ENCODE results near the gene NTPCR.

Gene NTPCR

DNA sequence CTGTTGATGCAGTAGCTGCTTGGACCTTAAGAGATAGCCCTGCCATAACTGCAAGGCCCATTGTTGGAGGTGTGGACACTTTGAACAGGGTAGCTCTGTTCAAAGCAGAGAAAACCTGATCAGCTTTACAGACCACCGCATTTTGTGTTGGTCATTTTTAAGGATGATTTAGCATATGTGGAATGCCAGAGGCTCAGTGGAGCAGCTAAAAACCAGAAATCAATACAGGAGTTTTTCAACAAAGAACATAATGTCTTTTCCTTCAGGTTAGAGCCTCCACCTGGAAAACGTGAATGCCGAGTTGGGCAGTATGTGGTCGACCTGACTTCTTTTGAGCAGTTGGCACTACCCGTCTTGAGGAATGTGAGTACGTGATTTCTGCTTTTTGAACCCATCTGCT is 5.7 kb downstream of the NTPCR start:
- in situ Hi-C loops (cut with MboI; ENCODE audit: low sequenced_read_pairs): no loop called here

DNA sequence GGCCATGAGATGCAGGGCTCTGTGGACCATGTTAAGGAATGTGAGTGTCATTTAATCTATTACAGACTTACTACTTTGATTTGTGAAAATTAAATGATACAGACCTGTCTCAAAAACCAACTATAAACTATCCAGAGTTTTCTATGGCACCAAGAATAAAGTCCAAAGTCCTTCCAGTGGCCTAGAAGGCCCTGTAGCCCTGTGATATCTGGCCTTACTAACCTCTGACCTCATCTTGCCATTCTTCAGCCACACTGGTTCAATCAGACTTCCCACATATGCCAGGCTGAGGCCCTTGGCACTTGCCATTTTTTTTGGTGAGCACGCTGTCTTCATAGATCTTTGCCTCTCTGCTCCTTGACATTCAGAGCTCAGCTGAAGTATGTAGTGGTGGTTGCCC is 7.7 kb downstream of the NTPCR start:
- in situ Hi-C loops (cut with MboI; ENCODE audit: low sequenced_read_pairs): no loop called here

GRCh38 chr1:232962761-232963745 is 12.6 kb downstream of the NTPCR start:
- in situ Hi-C loops (cut with MboI; ENCODE audit: low sequenced_read_pairs): no loop called here

GRCh38 chr1:232964601-232965000 is 14.2 kb downstream of the NTPCR start:
- in situ Hi-C loops (cut with MboI; ENCODE audit: low sequenced_read_pairs): no loop called here

- in situ Hi-C loops (cut with MboI; ENCODE audit: low sequenced_read_pairs): no loop called here
Observed at GRCh38 chr1:232965124-232965911, 14.9 kb downstream of the NTPCR start.

GRCh38 chr1:232965912-232966217 is 15.5 kb downstream of the NTPCR start:
- in situ Hi-C loops (cut with MboI; ENCODE audit: low sequenced_read_pairs): no loop called here

- in situ Hi-C loops (cut with MboI; ENCODE audit: low sequenced_read_pairs): no loop called here
Observed at GRCh38 chr1:232966663-232967062, 16.3 kb downstream of the NTPCR start.

DNA sequence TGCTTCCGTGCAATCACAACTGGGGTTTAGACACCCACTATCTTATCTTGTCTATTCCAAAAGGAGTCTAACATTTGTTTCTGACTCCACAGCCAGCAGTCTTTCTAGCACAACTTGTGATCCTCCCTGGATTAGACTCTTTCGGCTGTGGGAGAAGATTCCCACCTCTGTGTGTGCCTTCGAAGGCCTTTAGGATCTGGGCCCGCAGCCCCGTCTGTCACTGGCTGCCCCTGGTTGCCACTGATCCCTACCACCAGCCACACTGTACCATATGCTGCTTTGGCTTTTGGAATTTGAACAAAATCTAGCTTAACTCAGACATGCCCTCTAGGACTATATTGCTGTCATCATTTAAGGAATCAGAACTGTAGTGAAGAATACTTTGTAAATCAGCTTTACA is 18.0 kb downstream of the NTPCR start:
- in situ Hi-C loops (cut with MboI; ENCODE audit: low sequenced_read_pairs): no loop called here

- in situ Hi-C loops (cut with MboI; ENCODE audit: low sequenced_read_pairs): no loop called here
Observed at GRCh38 chr1:232968965-232969364, 18.6 kb downstream of the NTPCR start.

DNA sequence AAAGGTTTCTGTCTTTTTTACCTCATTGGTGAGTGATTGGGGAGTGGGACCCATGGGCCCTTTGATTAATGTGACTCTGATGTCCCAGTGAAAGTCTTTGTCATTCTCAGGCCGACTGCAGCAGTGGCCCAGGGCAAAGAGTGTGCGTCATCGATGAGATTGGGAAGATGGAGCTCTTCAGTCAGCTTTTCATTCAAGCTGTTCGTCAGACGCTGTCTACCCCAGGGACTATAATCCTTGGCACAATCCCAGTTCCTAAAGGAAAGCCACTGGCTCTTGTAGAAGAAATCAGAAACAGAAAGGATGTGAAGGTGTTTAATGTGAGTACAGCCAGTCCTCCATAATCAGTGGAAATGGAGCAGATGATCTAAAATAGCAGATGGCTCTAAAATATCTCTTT is 19.4 kb downstream of the NTPCR start:
- in situ Hi-C loops (cut with MboI; ENCODE audit: low sequenced_read_pairs): no loop called here

GRCh38 chr1:232970508-232970907 is 20.1 kb downstream of the NTPCR start:
- in situ Hi-C loops (cut with MboI; ENCODE audit: low sequenced_read_pairs): no loop called here

- in situ Hi-C loops (cut with MboI; ENCODE audit: low sequenced_read_pairs): no loop called here
Observed at GRCh38 chr1:232973652-232974611, 23.5 kb downstream of the NTPCR start.

GRCh38 chr1:232974971-232975370 is 24.6 kb downstream of the NTPCR start:
- in situ Hi-C loops (cut with MboI; ENCODE audit: low sequenced_read_pairs): no loop called here

- in situ Hi-C loops (cut with MboI; ENCODE audit: low sequenced_read_pairs): no loop called here
Observed at GRCh38 chr1:232978091-232978634, 27.8 kb downstream of the NTPCR start.

DNA sequence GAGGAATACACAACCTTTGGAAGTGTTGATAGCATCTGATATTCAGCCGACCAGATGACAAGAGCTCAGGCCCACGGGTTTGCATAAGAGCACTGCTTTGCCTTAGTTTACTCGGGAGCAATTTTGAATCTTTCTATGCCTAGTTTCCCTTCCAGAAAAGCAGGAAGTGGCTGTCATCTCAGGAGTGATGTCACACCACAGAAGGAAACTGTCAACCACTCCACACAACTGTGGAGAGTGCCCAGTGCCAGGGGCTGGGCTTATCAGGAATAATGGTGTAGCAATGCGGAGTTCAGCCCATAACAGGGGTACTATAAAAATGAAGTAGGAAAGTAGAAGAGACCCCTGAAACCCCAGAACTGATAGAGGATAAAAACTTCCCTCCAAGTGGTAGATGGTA is 28.4 kb downstream of the NTPCR start:
- in situ Hi-C loops (cut with MboI; ENCODE audit: low sequenced_read_pairs): no loop called here

DNA sequence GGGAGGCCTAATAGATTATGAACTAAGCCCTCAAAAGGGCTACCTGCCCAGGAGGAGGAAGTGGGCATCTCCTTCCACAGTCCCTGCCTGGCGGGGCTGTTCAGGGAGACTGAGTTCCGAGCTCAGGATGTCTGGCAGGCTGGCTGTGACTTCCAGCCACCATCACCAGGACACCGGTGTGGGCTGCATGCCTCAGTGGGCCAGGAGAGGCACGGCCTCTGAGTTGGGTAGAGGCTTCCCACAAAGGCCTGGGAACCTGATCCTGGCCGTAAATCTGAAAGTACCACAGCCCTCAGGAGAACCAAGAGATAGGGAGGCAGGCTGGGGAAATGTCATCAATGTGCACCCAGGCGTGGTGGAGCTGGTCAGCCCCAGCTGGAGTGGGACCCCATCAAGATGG is 29.1 kb downstream of the NTPCR start:
- in situ Hi-C loops (cut with MboI; ENCODE audit: low sequenced_read_pairs): no loop called here

DNA sequence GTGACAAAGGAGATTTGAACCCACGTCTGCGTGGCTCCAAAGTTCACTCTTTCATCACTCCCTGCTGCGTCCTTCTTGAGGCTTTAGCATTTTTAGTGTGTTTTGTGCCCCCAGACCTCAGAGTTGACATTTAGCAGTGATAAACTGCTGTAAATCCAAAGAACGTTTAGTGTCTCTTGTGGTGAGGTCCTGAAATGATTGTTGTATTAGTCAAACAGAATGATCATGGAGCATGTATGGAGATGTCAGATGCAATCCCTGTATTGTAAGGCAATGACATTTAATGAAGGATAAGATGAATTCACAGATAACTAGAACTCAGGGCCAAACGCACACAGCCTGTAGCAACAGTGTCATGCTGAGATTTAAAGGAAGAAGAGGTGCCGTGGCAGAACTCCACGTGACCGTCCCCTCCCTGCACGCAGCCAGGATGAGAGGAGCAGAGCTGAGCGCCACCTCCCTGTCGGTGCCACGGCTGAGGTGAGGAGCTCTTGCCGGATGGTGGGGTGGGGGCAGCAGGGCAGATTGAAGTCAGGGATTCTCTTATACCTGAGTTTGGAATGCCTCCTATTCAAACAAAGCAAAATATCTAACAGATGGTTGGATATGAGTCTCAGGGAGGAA is 30.1 kb downstream of the NTPCR start:
- in situ Hi-C loops (cut with MboI; ENCODE audit: low sequenced_read_pairs): no loop called here

- in situ Hi-C loops (cut with MboI; ENCODE audit: low sequenced_read_pairs): no loop called here
Observed at GRCh38 chr1:232980986-232981560, 30.7 kb downstream of the NTPCR start.

DNA sequence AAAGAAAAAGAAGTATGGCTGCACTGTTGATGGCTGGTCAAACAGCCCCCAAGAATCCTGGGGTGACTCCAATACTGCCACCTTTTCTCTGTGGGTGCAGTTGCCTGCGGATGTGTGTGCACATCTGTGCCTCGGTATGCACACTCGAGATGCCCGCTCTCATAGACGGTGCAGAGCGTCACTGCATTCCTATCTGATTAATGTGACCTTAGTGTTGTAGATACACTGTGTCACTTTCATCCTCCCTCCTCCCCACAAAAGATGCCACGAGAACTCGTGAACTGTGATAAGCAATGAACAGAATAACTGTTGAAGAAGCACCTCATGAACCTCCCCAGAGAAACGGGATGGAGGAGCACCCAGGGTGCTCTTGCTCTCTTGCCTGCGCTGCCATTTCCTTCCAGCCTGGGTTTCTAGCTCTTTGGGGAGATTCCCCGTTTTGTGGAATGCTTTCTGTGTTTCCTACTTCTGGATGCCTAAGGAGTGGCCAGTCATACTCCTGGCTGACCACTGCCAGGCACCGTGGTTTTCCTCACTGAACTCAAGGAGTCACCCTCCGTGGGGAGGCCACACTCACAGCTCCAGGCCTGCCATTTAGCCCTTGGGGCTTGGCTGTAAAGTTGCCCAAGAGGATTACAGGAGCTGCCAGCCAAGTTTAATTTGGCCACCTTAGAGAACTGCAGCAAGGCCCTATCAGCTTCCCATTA is 32.0 kb downstream of the NTPCR start:
- in situ Hi-C loops (cut with MboI; ENCODE audit: low sequenced_read_pairs): no loop called here
